Frontal cortex (tissue), 4 donors: ENCODE data around the gene ERC2. TPM values are rescaled to one million over a fixed set of nuclear protein-coding genes. Genes with fewer than 3 reads are reported as not detected.
"Not testable (repeated sequence)": the region's sequence is repeated elsewhere in the genome, so short reads cannot be mapped to it uniquely, and the experiment has no call there.

ENCODE experiments used
- DNase-seq, 2 donors: peaks; one replicate each; pipeline ENCODE4 v3.0.0; 2012; ENCODE audit warnings: low spot score in 2 of 2
- FAIRE-seq: peaks from 2 replicates; lab custom pipeline; 2012; peaks lifted over from hg19 to GRCh38; lab: Jason Lieb, UNC
- total RNA-seq: library from RNA; depleted of rRNA; stranded (reverse); fragments of >200 nt; gene quantifications from one replicate; pipeline ENCODE4 v1.2.3, GENCODE V29; 2014
- donor health status: control.
- donor health status: control.
- donor health status: control.

Gene ERC2
- total RNA-seq, 1 donor from 2014 or later: 77.9 TPM

DNA sequence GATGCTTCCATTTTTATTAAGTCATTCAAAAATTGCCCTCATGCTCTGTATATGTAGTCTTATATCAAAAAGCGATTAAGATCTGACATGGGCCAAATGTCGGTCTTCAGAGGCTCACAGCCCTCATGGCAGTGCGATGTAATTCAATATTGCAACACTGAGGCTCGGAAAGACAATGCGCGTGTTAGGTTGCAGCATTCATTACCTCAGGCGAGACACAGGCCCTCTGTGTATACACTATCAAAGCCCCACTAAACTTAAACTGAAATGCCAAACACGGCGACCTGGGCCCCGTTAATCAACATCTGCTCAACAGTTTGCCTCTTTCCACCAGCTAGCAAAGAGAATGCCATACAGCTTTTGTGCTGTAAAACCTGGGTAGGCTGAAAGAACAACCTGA is 413.4 kb downstream of the ERC2 start:
- DNase-seq (no peak), FAIRE-seq (no peak)

DNA sequence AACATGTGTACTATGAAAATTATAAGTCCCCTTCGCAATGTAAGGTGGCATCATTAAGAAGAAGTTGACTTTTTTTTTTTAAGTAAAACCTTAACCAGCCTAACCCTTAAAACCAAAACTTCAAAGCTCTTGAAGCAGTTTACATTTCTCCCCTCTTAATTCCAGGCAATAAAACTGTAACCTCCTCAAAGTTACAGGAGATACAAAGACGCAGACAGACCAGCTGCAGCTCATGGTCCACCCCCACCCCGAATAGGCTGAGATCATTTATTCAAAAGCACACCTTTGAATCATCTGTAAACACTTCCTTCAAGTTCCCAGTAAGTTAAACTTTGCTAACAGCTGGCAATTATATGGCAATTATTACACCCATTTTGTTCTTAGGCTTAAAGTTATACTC is 414.5 kb downstream of the ERC2 start:
- no peak for DNase-seq

DNA sequence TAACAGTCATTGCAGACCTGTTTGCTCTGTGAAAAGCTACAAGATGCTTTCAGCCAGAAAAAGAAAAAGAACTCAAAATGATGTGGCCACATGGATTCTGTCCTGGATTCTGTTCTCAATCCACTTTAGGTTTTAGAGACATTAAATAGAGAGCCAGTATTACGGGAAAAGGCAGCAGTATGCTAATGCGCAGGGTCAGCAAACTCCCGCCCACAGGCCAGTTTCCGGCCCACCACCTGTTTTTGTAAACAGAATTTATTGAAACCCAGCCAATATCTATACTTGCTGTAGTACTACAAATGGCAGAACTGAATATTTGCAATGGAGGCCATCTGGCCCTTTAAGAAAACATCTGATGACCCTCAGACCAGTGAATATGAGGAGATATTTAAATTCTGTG is 416.1 kb downstream of the ERC2 start:
- DNase-seq: no peak
- FAIRE-seq: no peak

More for the DNA sequence above, 414.5 kb downstream of the ERC2 start:
- FAIRE-seq: no peak

DNA sequence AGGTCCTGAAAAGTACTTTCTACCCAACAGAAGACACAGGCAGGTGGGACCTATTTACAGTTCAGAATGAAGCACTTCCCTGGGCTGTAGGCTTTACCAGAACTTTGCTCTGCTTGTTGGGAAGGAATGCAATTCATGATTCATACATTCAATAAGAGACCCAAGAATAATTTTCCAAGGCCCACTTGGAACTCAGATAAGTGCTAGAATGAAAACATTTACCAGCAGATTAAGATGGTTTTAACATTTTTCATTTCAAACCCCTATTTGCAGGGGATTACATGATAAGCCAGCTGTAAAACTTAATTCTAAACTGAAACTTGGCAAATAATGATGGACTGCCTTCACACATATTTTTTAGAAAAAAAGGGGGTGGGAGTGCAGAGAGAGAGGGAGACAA is 417.2 kb downstream of the ERC2 start:
- no peak for FAIRE-seq

DNA sequence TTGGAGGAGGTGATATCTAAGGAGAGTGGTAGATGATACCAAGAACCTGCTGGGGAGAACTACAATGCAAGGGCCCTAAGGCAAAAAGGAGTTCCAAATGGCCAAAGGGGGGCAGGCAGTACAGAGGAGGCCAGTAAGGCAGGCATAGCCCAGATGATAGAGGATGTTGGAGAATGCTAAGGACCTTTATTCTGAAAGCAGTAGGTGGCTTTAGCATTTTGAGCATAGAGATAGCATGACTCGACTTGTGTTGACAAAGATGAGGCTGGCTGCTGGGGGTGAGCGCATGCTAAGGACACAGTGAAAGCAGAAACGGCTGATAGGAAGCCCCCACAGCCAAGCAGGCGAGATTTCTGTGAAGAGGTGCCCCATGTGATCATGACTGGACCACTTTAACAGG is 419.3 kb downstream of the ERC2 start:
- FAIRE-seq (no peak), DNase-seq (no peak)

More for the DNA sequence above, 417.2 kb downstream of the ERC2 start:
- DNase-seq: no peak

DNA sequence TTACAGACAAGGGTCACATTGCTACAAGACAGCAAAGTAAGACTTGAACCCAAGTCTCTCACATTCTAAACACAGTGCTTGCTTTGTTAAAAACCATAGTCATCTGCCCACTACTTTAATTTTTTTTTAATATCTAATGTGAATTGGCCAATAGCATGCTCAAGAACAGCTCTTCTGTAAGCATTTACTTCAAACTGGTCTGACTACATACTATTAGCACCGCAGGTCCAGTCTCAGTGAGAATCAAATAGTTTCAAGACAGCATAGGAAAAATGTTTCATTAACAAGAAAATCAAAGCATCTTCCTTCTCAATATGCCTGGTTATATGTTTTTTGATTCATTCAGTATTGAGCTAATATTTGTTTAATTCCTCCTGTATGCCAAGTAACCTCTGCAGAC is 419.9 kb downstream of the ERC2 start:
- DNase-seq: no peak
- no peak for FAIRE-seq

DNA sequence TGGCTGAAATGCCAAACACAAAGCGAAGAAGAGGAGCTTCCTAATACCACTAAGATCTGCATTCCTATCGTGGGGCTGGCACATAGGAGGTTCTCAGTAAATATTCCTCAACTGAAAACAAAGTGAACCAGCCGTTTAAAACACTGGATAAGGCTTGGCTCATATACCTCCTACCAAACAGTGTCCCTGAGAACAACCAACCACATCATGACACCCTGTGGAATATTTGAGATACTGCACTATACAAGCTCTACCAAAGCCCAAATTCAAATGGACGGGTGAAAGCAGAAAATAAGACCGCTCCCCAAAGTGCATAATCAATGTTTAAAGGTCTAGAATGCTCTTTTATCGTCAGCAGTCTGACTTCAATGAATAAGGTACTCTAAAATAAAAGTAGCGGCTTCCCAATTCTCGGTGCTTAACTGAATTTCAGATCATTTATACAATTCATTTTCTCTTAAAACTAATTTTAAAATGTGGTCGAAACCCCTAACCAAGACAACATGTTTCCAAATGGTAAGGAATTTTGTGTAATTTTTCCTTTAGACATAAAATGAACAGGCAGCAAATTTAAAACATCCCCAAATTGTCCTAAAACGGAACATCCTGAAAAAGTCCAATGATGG is 425.8 kb downstream of the ERC2 start:
- DNase-seq: peak; percentile 1 to 16
- FAIRE-seq: no peak

DNA sequence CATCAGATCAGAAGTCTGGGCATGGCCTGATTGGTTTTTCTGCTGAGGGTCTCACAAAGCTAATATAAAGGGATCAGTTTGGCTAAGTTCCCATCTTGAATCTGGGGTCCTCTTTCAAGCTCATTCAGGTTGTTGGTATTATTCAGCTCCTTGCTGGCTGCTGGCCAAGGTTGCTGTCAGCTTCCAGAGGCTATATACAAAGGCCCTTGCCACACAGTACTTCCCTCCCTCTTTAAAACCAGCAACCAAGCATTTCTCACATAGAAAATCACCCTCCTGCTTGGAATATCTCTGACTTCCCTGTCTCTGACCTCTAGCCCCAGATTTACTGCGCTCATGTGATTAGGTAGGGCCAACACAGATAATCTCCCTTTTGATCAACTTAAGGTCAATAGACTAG is 442.9 kb downstream of the ERC2 start:
- FAIRE-seq: no peak

DNA sequence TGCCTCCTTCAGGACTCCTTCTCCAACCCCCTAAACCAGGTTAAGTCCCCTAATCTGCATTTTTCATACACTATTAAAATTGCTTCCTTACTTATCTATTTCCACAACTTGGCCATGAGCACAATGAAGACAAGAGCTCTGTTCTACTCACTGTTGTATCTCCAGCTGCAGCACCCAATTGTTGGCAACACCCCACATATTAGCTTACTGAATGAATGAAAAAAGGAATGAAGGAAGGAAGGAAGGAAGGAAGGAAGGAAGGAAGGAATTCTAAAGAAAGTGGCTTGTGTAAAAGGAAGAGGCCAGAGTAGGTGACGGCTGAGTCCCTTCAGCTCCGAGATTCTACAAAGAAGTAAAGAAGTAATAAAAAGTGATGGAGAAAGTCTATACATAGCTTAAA is 444.7 kb downstream of the ERC2 start:
- no peak for FAIRE-seq

More for the DNA sequence above, 442.9 kb downstream of the ERC2 start:
- DNase-seq: no peak

DNA sequence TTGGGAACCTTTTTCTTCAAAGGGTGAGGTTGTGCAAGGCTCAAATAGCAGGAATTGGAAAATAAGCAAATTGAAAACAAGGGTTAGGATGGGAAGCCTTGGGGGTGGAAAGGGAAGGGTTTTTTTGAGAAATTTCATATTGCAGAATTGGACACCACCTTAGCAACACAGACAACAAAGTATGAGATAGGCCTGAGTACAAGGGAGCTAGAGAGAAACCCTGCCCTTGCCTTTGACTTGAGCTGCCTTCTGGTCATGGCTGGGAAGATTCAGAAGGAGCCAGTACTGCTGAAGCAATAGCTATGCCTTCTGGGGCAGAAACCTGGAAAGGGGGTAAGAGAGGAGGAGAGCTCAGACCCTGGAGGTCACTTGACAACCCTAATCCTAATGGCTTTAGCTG is 445.6 kb downstream of the ERC2 start:
- no peak for FAIRE-seq

More for the DNA sequence above, 444.7 kb downstream of the ERC2 start:
- no peak for DNase-seq

DNA sequence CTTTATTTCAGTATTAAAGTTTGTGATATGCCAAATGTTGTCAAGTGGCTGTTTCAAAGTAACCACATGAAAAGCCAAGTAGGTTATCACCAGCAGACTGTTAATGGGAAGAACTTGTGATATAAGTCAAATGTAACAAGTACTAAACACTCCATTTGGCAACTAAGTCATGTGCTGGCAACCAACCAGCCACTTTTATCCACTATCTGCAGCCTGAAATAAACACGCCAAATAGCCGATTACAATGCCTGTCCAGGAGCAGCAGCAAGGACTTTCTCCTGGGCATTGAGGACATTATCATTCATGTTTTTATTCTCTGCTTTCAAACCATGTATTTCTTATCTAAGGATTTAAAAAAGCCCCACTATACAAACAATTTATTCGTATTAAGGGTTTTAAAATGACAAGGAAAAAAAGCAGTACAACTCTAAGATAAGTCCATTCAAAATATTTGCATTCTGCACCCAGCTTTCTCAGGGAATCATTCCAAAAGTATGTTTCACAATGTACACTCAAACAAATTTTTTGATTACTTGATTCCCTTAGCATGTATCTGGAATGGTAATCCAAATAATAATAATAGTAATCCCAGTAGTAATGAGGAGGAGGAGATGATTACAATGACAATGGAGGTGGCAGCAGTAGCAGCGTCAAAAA is 448.6 kb downstream of the ERC2 start:
- no peak for FAIRE-seq
- DNase-seq: no peak

More for the DNA sequence above, 445.6 kb downstream of the ERC2 start:
- DNase-seq: no peak

DNA sequence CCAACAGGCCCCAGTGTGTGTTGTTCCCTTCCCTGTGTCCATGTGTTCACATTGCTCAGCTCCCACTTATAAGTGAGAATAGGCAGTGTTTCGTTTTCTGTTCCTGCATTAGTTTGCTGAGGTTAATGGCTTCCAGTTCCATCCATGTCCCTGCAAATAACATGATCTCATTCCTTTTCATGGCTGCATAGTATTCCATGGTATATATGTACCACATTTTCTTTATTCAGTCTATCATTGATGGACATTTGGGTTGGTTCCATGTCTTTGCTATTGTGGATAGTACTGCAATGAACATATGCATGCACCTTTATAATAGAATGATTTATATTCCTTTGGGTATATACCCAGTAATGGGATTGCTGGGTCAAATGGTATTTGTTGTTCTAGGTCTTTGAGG is 452.9 kb downstream of the ERC2 start:
- not testable (repeated sequence) for DNase-seq, FAIRE-seq

DNA sequence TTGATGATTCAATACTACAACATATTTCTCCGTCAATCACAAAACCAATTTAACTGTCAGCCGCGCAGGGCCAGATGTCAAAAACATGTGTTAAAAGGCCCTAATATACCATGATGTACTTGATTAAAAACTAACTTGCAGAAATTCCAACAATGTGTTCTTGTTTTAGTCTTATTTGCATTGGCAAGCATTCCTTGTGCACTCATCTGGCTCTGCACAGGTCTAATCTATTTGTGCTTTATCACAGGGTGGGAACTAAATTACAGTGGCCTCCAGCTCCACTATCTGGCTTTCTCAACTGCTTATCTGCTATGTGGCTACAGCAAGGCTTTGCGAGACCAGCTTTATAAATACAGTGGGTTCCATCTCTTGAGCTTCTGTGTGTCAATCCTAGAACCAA is 455.5 kb downstream of the ERC2 start:
- DNase-seq (no peak), FAIRE-seq (no peak)

DNA sequence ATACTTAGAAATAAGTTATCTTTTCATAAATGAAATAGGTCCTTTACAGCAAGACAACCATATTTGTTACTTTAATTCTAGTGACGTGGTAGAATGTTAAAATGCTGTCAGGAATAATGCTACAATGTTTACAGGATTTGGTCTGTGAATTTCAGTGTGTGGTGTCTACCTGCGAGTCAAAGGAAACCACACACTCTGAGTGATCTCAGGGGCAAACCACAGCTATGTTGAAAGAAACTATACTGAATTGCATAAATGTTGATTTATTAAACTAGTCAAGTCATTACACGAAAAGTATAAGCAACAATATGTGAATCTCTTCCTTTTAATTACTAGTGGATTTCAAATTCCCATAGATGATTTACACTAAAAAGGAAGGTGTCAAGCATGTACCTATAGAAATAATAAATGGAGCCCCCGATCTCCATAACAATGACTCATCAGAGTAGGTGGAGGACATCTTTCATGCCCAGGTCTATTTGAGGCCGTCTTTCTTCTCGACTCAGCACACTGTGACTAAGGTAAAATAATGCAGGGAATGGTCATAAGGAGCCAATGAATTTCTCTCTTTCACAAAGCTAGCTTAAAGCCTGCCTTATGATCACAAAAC is 463.0 kb downstream of the ERC2 start:
- no peak for FAIRE-seq
- no peak for DNase-seq

DNA sequence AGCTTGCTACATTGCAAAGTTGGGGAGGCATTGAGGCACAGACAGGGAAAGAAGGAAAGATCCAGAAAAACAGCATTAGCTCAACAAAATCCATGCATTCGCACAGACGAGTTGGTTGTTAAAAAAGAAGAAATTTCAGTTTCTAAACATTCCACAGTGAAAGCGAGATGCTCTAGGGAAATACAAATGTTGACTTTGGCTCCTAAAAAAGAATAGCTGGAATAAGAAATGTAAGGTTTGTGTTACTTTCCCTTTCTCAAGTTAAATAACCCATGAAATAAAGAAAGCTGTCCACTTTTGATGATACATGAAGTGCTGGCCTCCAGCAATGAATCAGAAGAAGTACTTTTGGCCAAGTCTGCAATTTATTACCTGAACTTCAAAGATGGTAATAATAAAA is 465.1 kb downstream of the ERC2 start:
- DNase-seq (no peak), FAIRE-seq (no peak)

DNA sequence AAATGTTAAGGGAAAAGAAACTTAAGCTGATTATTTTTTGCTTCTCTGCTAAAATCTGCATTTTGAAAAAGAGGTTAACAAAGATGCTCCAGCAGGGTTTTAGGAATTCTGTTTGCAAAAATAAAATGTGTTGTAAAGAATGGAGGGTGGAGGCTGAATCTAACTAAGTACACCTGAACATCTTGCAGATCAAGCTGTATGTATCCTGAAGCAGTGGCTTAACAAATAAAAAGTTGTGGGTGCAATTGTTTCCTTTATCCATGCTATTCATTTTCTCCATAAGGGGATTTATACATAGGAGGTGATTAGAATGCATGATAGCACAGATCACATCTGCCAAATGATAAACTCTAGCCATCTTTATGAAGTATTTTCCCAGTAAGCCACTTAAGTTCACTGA is 466.3 kb downstream of the ERC2 start:
- FAIRE-seq (no peak), DNase-seq (no peak)

DNA sequence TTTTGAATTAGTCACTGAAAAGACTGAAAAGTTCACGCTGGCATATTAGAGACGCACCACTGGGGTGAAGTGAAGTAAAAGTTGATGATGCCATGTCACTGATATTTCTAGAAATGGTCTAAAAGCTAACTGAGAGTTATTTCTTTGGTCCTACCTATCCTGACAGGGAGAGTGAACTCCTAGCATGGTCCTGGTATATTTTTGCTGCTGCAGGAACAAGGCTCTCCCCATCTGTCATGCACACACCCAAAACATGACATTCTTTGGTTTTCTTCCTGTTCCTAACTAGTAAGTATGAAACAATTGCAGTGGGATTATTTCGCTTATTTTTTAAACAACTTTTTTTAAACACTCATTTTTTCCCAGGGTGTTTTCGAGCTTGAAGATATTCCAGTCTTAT is 466.7 kb downstream of the ERC2 start:
- FAIRE-seq: no peak

DNA sequence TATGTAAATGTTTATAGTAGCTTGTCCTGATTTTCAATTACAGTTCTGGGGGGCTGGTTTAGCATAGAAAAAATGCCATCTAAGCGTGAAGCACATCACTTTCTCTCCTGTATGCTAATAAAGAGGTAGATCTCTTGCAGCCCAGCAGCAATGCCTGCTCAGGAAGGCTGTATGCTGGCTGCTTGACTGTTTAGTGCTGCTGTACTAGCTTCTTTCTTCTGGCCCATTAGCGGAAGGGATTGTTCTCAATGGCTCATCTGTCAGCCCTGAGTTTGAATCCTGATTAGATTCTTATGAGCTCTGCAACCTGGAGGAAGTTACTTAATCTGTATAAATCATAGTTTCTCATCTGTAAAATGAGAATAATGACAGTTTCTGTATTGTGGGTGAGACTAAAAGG is 478.9 kb downstream of the ERC2 start:
- FAIRE-seq (no peak), DNase-seq (no peak)

More for the DNA sequence above, 466.7 kb downstream of the ERC2 start:
- DNase-seq: no peak

DNA sequence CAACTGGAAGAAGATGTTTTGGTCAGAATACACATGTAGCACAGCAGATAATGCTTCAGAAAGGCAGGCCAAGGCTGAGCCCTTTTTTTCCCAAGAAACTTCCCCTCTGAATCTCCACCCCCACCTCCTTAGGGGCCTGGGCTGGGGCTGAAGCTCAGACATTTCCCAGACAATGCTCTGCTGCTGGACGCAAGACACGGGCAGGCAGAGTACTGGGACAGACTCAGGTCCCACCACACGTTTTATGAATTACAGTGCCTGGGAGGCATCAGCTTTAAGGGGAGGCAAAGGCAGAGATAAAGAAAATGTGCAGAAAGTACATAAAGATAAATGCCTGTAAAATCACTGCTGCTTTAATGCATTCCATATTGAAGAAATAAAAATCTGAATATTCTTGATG is 479.4 kb downstream of the ERC2 start:
- DNase-seq (no peak), FAIRE-seq (no peak)

DNA sequence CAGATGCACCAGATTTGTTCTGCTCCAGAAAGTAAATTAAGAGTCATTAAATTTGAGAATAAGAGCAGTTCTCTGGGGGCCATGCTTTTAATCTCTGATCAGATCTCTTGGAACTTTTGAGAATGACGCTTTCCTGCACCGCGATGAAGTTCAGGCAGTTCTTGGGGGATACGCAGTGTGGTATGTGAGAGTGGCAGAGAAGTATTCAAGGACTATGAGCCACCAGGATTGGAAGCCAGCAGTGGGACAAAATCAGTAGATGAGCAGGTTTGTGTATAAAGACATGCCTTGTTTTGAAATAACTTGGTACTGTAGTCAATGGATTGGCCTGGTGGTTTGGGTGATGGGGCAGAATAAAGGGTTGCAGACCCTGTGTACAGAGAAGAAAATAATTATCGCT is 483.6 kb downstream of the ERC2 start:
- DNase-seq (no peak), FAIRE-seq (no peak)

DNA sequence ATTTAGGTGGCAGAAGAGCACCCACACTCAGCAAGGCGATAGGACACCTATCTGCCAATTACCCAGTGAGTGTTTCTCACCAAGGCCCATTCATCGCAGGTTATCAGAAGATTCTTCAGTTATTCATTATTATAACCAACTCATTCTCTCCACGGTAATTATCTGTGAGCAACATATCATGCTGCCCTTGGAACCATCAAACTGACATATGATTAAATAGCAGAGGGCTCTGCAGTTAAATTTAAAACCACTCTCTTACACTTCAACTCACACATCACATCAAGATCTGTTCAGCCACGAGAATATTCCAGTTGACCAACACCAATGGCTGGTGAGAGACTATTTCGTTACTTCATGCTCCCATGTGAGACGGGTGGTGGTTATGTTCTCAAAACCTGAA is 489.3 kb downstream of the ERC2 start:
- FAIRE-seq: no peak
- DNase-seq: no peak
